GM12878 (cell line): ENCODE measurements around the gene SMIM5. TPM values are rescaled to one million over a fixed set of nuclear protein-coding genes. Genes with fewer than 3 reads are reported as not detected.

ENCODE experiments used
- ATAC-seq: fragments of 200-7000 bp; cut with Tn5 transposase; 3 replicates; pipeline ENCODE4 v1.9.1; 2020; ENCODE audit warnings: mild to moderate bottlenecking, moderate library complexity
- BruUV-seq: library from RNA; stranded (reverse); fragments of 400-500 nt; replicated peaks from 2 replicates; lab custom pipeline; 2021; lab: Mats Ljungman, UMichigan
- CTCF ChIA-PET: fragments of 300-600 bp; sonication (Branson Sonifier 250); formaldehyde crosslinking; extraction: SDS; loops from one replicate; lab custom pipeline; 2021; ENCODE audit warnings: inconsistent platforms; lab: Yijun Ruan, JAX
- POLR2A ChIA-PET: fragments of 350-600 bp; formaldehyde crosslinking; extraction: SDS; loops from one replicate; lab custom pipeline; 2021; ENCODE audit warnings: inconsistent platforms; lab: Charles Lee
- RAD21 ChIA-PET: fragments of 300-600 bp; sonication (Branson Sonifier 250); formaldehyde crosslinking; loops from one replicate; lab custom pipeline; 2023; ENCODE audit warnings: antibody characterized with exemption; ENCODE audit not compliant: unreplicated experiment; lab: Charles Lee
- SMC1A ChIA-PET: fragments of 300-600 bp; sonication (Branson Sonifier 250); formaldehyde crosslinking; loops from one replicate; lab custom pipeline; 2023; ENCODE audit not compliant: unreplicated experiment, uncharacterized antibody; lab: Charles Lee
- DNase-seq: peaks from one replicate; pipeline ENCODE4 v3.0.0-alpha.2; 2011; ENCODE audit warnings: low read depth, low spot score
- FAIRE-seq: peaks from 3 replicates; lab custom pipeline; 2011; peaks lifted over from hg19 to GRCh38; lab: Jason Lieb, UNC
- H2AFZ ChIP-seq: 2 replicates; pipeline ENCODE4 v1.6.0; 2011; ENCODE audit warnings: low read depth, low read length, control low read depth; ENCODE audit not compliant: control insufficient read depth
- H3K27ac ChIP-seq: 2 replicates; pipeline ENCODE4 v1.5.1; 2011; ENCODE audit warnings: control low read depth; ENCODE audit not compliant: control insufficient read depth, insufficient read depth
- H3K27me3 ChIP-seq, 2 experiments: replicated peaks in 1 of 2; 2 replicates each; pipeline versions ENCODE4 v1.6.0 to v1.6.1; 2011; ENCODE audit warnings: low read length in 1 of 2; ENCODE audit not compliant: control insufficient read depth in 2 of 2, insufficient read depth in 2 of 2
- H3K36me3 ChIP-seq, 2 experiments: 2 replicates each; pipeline ENCODE4 v1.5.1; 2011; ENCODE audit warnings: low read length in 1 of 2; ENCODE audit not compliant: control insufficient read depth in 2 of 2, insufficient read depth in 2 of 2
- H3K4me1 ChIP-seq: 2 replicates; pipeline ENCODE4 v1.6.1; 2011; ENCODE audit warnings: mild to moderate bottlenecking, low read length, moderate library complexity, mixed read lengths; ENCODE audit not compliant: control insufficient read depth, insufficient read depth
- H3K4me2 ChIP-seq: 2 replicates; pipeline ENCODE4 v1.6.0; 2011; ENCODE audit warnings: control low read depth; ENCODE audit not compliant: control insufficient read depth, insufficient read depth
- H3K4me3 ChIP-seq: fragments of 200-600 bp; sonication (generic); 2 replicates; pipeline ENCODE4 v1.5.1; 2016
- H3K79me2 ChIP-seq: 2 replicates; pipeline ENCODE4 v1.6.0; 2011; ENCODE audit warnings: low read length; ENCODE audit not compliant: control insufficient read depth, insufficient read depth
- H3K9ac ChIP-seq: 2 replicates; pipeline ENCODE4 v1.8.0; 2011; ENCODE audit warnings: low read length, control low read depth, mixed read lengths; ENCODE audit not compliant: control insufficient read depth, insufficient read depth
- H3K9me3 ChIP-seq: replicated peaks from 3 replicates; pipeline ENCODE4 v1.5.1; 2011; ENCODE audit warnings: mild to moderate bottlenecking, low read length; ENCODE audit not compliant: control insufficient read depth, insufficient read depth
- H4K20me1 ChIP-seq: 2 replicates; pipeline ENCODE4 v1.6.0; 2011; ENCODE audit not compliant: control insufficient read depth, insufficient read depth
- BHLHE40 ChIP-seq, 2 experiments: fragments of 450-650 bp in 1 of 2; IDR thresholded peaks; 2 replicates each; pipeline ENCODE4 v1.6.1; 2011 to 2017; ENCODE audit warnings: low read depth in 2 of 2, borderline replicate concordance in 1 of 2, improper control_type of control experiment in 1 of 2, low read length in 1 of 2, mild to moderate bottlenecking in 1 of 2
- CBFB ChIP-seq: IDR thresholded peaks from 2 replicates; pipeline ENCODE4 v1.6.1; 2016; ENCODE audit warnings: antibody characterized with exemption, low read depth
- CBX5 ChIP-seq: sonication (generic); IDR thresholded peaks from 2 replicates; pipeline ENCODE4 v1.6.1; 2016; ENCODE audit warnings: low read depth, moderate library complexity, mild to moderate bottlenecking, inconsistent platforms
- FOXK2 ChIP-seq: fragments of 450-650 bp; IDR thresholded peaks from 2 replicates; pipeline ENCODE4 v1.6.1; 2017; ENCODE audit warnings: mild to moderate bottlenecking, moderate library complexity
- MEF2A ChIP-seq: IDR thresholded peaks from 2 replicates; pipeline ENCODE4 v1.6.1; 2011; ENCODE audit warnings: low read depth, mild to moderate bottlenecking, low read length, moderate library complexity; ENCODE audit not compliant: insufficient read depth
- MYB ChIP-seq: fragments of 150-350 bp; IDR thresholded peaks from 2 replicates; pipeline ENCODE4 v1.6.1; 2014; ENCODE audit warnings: mild to moderate bottlenecking, low read depth, low read length, borderline replicate concordance
- MYC ChIP-seq: IDR thresholded peaks from 2 replicates; pipeline ENCODE4 v1.6.1; 2011; ENCODE audit warnings: mild to moderate bottlenecking, low read length, moderate library complexity, inconsistent platforms; ENCODE audit not compliant: insufficient read depth, insufficient replicate concordance, insufficient read length, severe bottlenecking
- NRF1 ChIP-seq: conservative IDR thresholded peaks from 2 replicates; pipeline ENCODE4 v1.6.1; 2011; ENCODE audit warnings: mild to moderate bottlenecking, low read depth, low read length, improper control_type of control experiment
- PAX5 ChIP-seq: IDR thresholded peaks from 2 replicates; pipeline ENCODE4 v1.6.1; 2011; ENCODE audit warnings: low read depth, low read length, borderline replicate concordance
- RAD51 ChIP-seq: fragments of 450-650 bp; IDR thresholded peaks from 2 replicates; pipeline ENCODE4 v1.6.1; 2016; ENCODE audit warnings: moderate library complexity, mild to moderate bottlenecking, inconsistent platforms
- RB1 ChIP-seq: fragments of 450-650 bp; formaldehyde crosslinking; IDR thresholded peaks from 2 replicates; pipeline ENCODE4 v1.6.1; 2017; ENCODE audit warnings: mild to moderate bottlenecking, borderline replicate concordance
- SMAD1 ChIP-seq: fragments of 450-650 bp; IDR thresholded peaks from 2 replicates; pipeline ENCODE4 v1.6.1; 2018; ENCODE audit warnings: mild to moderate bottlenecking, low read depth; ENCODE audit not compliant: partially characterized antibody
- whole genome bisulfite sequencing: methylation state at CpG from one replicate; pipeline ENCODE4 v1.1.6; 2016; ENCODE audit warnings: low lambda C conversion rate; ENCODE audit not compliant: insufficient replicate concordance, insufficient coverage; ENCODE audit errors: missing lambda C conversion rate; 5-methylcytosine and 5-hydroxymethylcytosine counted together
- in situ Hi-C: fragments of 300-500 bp; cut with MboI; formaldehyde crosslinking; loops from 9 replicates; pipeline ENCODE4 v1.14.3; 2018; ENCODE audit warnings: mixed read lengths
- intact Hi-C: fragments of 100-400 bp; cut with micrococcal nuclease; formaldehyde crosslinking; loops from one replicate; pipeline ENCODE4 v1.14.2; 2022; ENCODE audit not compliant: unreplicated experiment
- polyA plus RNA-seq, 11 experiments: library from polyadenylated mRNA; depleted of rRNA in 4 of 11; unstranded in 6 of 11; stranded (reverse) in 5 of 11; fragments of >200 nt; fragmentation: Nextera tagmentation in 4 of 11; fragmentation: Illumina TruSeq in 1 of 11; extraction: Ambion mirVana in 4 of 11; extraction: Trizol in 1 of 11; gene quantifications; 1 replicate in 1 of 11; 2 replicates in 10 of 11; pipeline versions ENCODE4 v1.2.1 to v1.2.3, GENCODE V29; 2011 to 2016; ENCODE audit warnings: inconsistent platforms in 2 of 11, missing spikeins in 2 of 11, low read depth in 1 of 11
- total RNA-seq, 4 experiments: library from RNA; depleted of rRNA in 3 of 4; stranded (reverse); fragments of >200 nt in 3 of 4; fragmentation: Illumina TruSeq in 1 of 4; extraction: Trizol in 1 of 4; gene quantifications; 2 replicates each; pipeline versions ENCODE4 v1.2.1 to v1.2.3, GENCODE V29; 2013 to 2021
- TF ChIP-seq, protein P1 (sequence below): IDR thresholded peaks from 2 replicates; pipeline ENCODE4 v1.6.1; 2011; ENCODE audit warnings: borderline replicate concordance, low read depth, mild to moderate bottlenecking, moderate library complexity, low read length; ENCODE audit not compliant: insufficient read depth, poor library complexity, severe bottlenecking
- TF ChIP-seq, protein P2 (sequence below): fragments of 450-650 bp; formaldehyde crosslinking; IDR thresholded peaks from 2 replicates; pipeline ENCODE4 v1.5.0; 2022; ENCODE audit warnings: mild to moderate bottlenecking, missing genetic modification characterization
- TF ChIP-seq, protein P3 (sequence below): fragments of 450-650 bp; IDR thresholded peaks from 2 replicates; pipeline ENCODE4 v1.6.1; 2016; ENCODE audit warnings: mild to moderate bottlenecking, moderate library complexity, borderline replicate concordance

The SMIM5 gene
- total and polyA plus RNA-seq, 10 of the 15 experiments (the other 5 are each of a cell fraction or from before 2014, with no cell fraction given), result 0.08 to 0.11 TPM; not detected in 8

DNA sequence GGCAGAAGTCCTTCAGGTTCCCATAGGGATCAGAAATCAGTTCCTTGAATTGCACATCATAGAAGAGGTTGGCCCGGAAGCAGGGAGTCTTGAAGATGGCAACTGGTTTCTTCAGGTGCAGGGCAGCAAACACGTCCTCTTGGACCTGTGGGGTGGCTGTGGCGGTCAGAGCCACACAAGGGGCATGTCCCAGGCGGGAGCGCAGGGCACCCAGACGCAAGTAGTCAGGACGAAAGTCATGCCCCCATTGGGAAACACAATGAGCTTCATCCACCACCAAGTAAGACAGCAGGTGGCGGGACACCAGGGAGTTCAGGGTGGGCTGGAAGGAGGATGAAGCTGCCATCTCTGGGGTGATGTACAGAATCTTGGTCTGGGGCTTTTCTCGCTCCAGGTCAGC, 29.3 kb downstream of the SMIM5 start:
- POLR2A ChIA-PET, result interaction anchor here (0.6 kb wide), 2 partner anchors 24 to 325 kb away, joined by 3 read pairs; no protein-coding TSS in a partner anchor
- BruUV-seq, result no TSS peak
- in situ Hi-C loops, result no loop called here
- CTCF ChIA-PET, result interaction anchor here (0.6 to 19.5 kb wide), 7 partner anchors 11 to 341 kb away, joined by 3 to 349 read pairs (median 4); partner anchors contain the start of gene SMIM5
- no peak for ATAC-seq
- H4K20me1 ChIP-seq, result no peaks in the 10 kb centered on the region
- H2AFZ ChIP-seq, result no peak overlapping the region
- intact Hi-C loops, result no loop called here
- no peak for FAIRE-seq
- no peak overlapping the region for H3K9ac ChIP-seq
- RAD21 ChIA-PET, result no interaction called here
- H3K4me2 ChIP-seq, result no peak overlapping the region
- peaks cover 18% of the 10 kb centered on the region for H3K79me2 ChIP-seq
- H3K4me1 ChIP-seq, result peaks cover 19% of the 10 kb centered on the region
- no peak overlapping the region for H3K27ac ChIP-seq
- SMC1A ChIA-PET, result interaction anchor here (0.7 to 1.2 kb wide), 2 partner anchors 25 to 30 kb away, joined by 3 to 4 read pairs; partner anchors contain the start of gene SMIM5
- 97% methylated on average over 9 of the region's 9 CpGs for WGBS
- H3K4me3 ChIP-seq, result no peak overlapping the region
- H3K27me3 ChIP-seq, result no peaks in the 10 kb centered on the region
- peaks cover 3 to 16% of the 10 kb centered on the region in 2 experiments for H3K36me3 ChIP-seq
- H3K9me3 ChIP-seq, result no peaks in the 10 kb centered on the region
- DNase-seq, result no peak
- no peak for TF ChIP-seq MYB
- no peak for TF ChIP-seq PAX5
- TF ChIP-seq CBFB, result no peak
- TF ChIP-seq SMAD1, result no peak
- TF ChIP-seq, protein P1, sequence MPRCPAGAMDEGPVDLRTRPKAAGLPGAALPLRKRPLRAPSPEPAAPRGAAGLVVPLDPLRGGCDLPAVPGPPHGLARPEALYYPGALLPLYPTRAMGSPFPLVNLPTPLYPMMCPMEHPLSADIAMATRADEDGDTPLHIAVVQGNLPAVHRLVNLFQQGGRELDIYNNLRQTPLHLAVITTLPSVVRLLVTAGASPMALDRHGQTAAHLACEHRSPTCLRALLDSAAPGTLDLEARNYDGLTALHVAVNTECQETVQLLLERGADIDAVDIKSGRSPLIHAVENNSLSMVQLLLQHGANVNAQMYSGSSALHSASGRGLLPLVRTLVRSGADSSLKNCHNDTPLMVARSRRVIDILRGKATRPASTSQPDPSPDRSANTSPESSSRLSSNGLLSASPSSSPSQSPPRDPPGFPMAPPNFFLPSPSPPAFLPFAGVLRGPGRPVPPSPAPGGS, result no peak
- TF ChIP-seq RB1, result no peak
- no peak for TF ChIP-seq BHLHE40 (IDR thresholded peaks at IDR 0.05; ENCODE audit: borderline replicate concordance in 1 of 2, low read depth in 2 of 2, low read length in 1 of 2)
- no peak for TF ChIP-seq MYC
- TF ChIP-seq RAD51, result no peak
- no peak for TF ChIP-seq CBX5
- TF ChIP-seq, protein P2, sequence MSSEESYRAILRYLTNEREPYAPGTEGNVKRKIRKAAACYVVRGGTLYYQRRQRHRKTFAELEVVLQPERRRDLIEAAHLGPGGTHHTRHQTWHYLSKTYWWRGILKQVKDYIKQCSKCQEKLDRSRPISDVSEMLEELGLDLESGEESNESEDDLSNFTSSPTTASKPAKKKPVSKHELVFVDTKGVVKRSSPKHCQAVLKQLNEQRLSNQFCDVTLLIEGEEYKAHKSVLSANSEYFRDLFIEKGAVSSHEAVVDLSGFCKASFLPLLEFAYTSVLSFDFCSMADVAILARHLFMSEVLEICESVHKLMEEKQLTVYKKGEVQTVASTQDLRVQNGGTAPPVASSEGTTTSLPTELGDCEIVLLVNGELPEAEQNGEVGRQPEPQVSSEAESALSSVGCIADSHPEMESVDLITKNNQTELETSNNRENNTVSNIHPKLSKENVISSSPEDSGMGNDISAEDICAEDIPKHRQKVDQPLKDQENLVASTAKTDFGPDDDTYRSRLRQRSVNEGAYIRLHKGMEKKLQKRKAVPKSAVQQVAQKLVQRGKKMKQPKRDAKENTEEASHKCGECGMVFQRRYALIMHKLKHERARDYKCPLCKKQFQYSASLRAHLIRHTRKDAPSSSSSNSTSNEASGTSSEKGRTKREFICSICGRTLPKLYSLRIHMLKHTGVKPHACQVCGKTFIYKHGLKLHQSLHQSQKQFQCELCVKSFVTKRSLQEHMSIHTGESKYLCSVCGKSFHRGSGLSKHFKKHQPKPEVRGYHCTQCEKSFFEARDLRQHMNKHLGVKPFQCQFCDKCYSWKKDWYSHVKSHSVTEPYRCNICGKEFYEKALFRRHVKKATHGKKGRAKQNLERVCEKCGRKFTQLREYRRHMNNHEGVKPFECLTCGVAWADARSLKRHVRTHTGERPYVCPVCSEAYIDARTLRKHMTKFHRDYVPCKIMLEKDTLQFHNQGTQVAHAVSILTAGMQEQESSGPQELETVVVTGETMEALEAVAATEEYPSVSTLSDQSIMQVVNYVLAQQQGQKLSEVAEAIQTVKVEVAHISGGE (CRISPR knock-in tag), result no peak
- TF ChIP-seq NRF1, result no peak
- TF ChIP-seq FOXK2, result no peak
- TF ChIP-seq MEF2A, result no peak
- TF ChIP-seq, protein P3, sequence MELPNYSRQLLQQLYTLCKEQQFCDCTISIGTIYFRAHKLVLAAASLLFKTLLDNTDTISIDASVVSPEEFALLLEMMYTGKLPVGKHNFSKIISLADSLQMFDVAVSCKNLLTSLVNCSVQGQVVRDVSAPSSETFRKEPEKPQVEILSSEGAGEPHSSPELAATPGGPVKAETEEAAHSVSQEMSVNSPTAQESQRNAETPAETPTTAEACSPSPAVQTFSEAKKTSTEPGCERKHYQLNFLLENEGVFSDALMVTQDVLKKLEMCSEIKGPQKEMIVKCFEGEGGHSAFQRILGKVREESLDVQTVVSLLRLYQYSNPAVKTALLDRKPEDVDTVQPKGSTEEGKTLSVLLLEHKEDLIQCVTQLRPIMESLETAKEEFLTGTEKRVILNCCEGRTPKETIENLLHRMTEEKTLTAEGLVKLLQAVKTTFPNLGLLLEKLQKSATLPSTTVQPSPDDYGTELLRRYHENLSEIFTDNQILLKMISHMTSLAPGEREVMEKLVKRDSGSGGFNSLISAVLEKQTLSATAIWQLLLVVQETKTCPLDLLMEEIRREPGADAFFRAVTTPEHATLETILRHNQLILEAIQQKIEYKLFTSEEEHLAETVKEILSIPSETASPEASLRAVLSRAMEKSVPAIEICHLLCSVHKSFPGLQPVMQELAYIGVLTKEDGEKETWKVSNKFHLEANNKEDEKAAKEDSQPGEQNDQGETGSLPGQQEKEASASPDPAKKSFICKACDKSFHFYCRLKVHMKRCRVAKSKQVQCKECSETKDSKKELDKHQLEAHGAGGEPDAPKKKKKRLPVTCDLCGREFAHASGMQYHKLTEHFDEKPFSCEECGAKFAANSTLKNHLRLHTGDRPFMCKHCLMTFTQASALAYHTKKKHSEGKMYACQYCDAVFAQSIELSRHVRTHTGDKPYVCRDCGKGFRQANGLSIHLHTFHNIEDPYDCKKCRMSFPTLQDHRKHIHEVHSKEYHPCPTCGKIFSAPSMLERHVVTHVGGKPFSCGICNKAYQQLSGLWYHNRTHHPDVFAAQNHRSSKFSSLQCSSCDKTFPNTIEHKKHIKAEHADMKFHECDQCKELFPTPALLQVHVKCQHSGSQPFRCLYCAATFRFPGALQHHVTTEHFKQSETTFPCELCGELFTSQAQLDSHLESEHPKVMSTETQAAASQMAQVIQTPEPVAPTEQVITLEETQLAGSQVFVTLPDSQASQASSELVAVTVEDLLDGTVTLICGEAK, result no peak
